Activated T-helper 1 cell treated with anti-CD3 and anti-CD28 coated beads, Interleukin-12 subunit alpha, Interleukin-12 subunit beta, Interleukin-2, Interleukin-4 antibody, amounts not matched to agents 30 ng/mL and 10 ng/mL and 1 ng/mL, durations not matched to agents 14 hours and 24 hours and 36 hours (primary cell): ENCODE data around the gene ANKRD17. TPM values are rescaled to one million over a fixed set of nuclear protein-coding genes. Genes with fewer than 3 reads are reported as not detected.

Source experiments
- DNase-seq: peaks from one replicate; pipeline ENCODE4 v3.0.0; 2021; ENCODE audit warnings: low spot score
- H3K27ac Mint-ChIP-seq: one replicate; pipeline ENCODE4 v1.8.0; 2021; ENCODE audit warnings: mild to moderate bottlenecking, mixed read lengths
- H3K27me3 Mint-ChIP-seq: one replicate; pipeline ENCODE4 v1.8.0; 2022; ENCODE audit warnings: mild to moderate bottlenecking, moderate library complexity, mixed read lengths; ENCODE audit not compliant: insufficient read depth
- H3K36me3 Mint-ChIP-seq: one replicate; pipeline ENCODE4 v1.8.0; 2021; ENCODE audit warnings: low read depth, mixed read lengths
- H3K4me1 Mint-ChIP-seq: one replicate; pipeline ENCODE4 v1.8.0; 2021; ENCODE audit warnings: low read depth, mixed read lengths
- H3K4me3 Mint-ChIP-seq: one replicate; pipeline ENCODE4 v1.8.0; 2021; ENCODE audit warnings: mild to moderate bottlenecking, moderate library complexity, mixed read lengths
- H3K9me3 Mint-ChIP-seq: one replicate; pipeline ENCODE4 v1.8.0; 2021; ENCODE audit warnings: mixed read lengths
- intact Hi-C: fragments of 100-400 bp; cut with micrococcal nuclease; formaldehyde crosslinking; loops from one replicate; pipeline ENCODE4 v1.15.1; 2024
- total RNA-seq: library from RNA; stranded (reverse); gene quantifications from 2 replicates; pipeline ENCODE4 v1.2.3, GENCODE V29; 2022

ANKRD17 gene
- total RNA-seq, 1 donor from 2014 or later = 68.6 TPM

GRCh38 chr4:73172161-73172560 lies 86.4 kb downstream of the ANKRD17 start:
- peaks cover 26% of the 10 kb centered on the region for H3K4me1 Mint-ChIP-seq

GRCh38 chr4:73170518-73171198 lies 87.9 kb downstream of the ANKRD17 start:
- intact Hi-C loops = no loop called here
- H3K4me3 Mint-ChIP-seq = no peak overlapping the region
- DNase-seq = no peak
- H3K27ac Mint-ChIP-seq = no peak overlapping the region
- H3K36me3 Mint-ChIP-seq = peaks cover 76% of the 10 kb centered on the region
- peaks cover 25% of the 10 kb centered on the region for H3K4me1 Mint-ChIP-seq
- H3K27me3 Mint-ChIP-seq = no peaks in the 10 kb centered on the region
- peaks cover 37% of the 10 kb centered on the region for H3K9me3 Mint-ChIP-seq

More at GRCh38 chr4:73172161-73172560, 86.4 kb downstream of the ANKRD17 start:
- Mint-ChIP-seq H3K9me3 (peaks cover 31% of the 10 kb centered on the region), H3K4me3 (no peak overlapping the region), H3K27ac (no peak overlapping the region), H3K27me3 (no peaks in the 10 kb centered on the region), H3K36me3 (peaks cover 76% of the 10 kb centered on the region)
- no peak for DNase-seq
- intact Hi-C loops = no loop called here

DNA sequence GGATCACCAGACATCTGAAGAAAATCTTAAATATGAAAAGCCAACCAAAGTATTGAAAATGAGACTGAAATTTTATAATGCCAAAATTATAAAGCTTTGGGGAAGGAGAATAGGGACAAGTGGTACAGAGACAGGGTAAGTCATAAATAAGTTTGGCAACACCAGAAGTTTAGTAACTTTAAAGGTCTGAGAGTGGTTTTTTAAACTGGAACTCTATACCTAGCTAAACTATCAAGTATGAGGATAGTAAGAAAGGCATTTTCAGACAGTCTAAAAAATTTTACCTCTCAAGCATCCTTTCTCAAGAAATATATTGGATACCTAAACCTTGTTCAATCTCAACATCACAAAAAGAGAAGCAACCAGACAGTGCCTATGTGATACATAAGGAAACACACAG lies 92.4 kb downstream of the ANKRD17 start:
- H3K4me3 Mint-ChIP-seq = no peak overlapping the region
- H3K27me3 Mint-ChIP-seq = no peaks in the 10 kb centered on the region
- peaks cover 11% of the 10 kb centered on the region for H3K4me1 Mint-ChIP-seq
- intact Hi-C loops = no loop called here
- no peak for DNase-seq
- H3K9me3 Mint-ChIP-seq = peaks cover 18% of the 10 kb centered on the region
- no peak overlapping the region for H3K27ac Mint-ChIP-seq
- peaks cover 65% of the 10 kb centered on the region for H3K36me3 Mint-ChIP-seq

- Mint-ChIP-seq H3K36me3 (peaks cover 45% of the 10 kb centered on the region), H3K9me3 (peaks cover 13% of the 10 kb centered on the region), H3K4me1 (peaks cover 6% of the 10 kb centered on the region), H3K27ac (no peak overlapping the region), H3K27me3 (no peaks in the 10 kb centered on the region), H3K4me3 (no peak overlapping the region)
- DNase-seq = no peak
- intact Hi-C loops = no loop called here
These were observed 96.9 kb downstream of the ANKRD17 start for GRCh38 chr4:73161527-73162185.

GRCh38 chr4:73156394-73156793 lies 102.2 kb downstream of the ANKRD17 start:
- no peak overlapping the region for H3K27ac Mint-ChIP-seq
- H3K36me3 Mint-ChIP-seq = peaks cover 32% of the 10 kb centered on the region
- intact Hi-C loops = no loop called here
- no peaks in the 10 kb centered on the region for H3K9me3 Mint-ChIP-seq
- H3K4me1 Mint-ChIP-seq = peaks cover 4% of the 10 kb centered on the region
- no peak for DNase-seq
- H3K4me3 Mint-ChIP-seq = no peak overlapping the region
- H3K27me3 Mint-ChIP-seq = no peaks in the 10 kb centered on the region

GRCh38 chr4:73152893-73153292 lies 105.7 kb downstream of the ANKRD17 start:
- peaks cover 39% of the 10 kb centered on the region for H3K36me3 Mint-ChIP-seq
- no peak overlapping the region for H3K4me3 Mint-ChIP-seq
- intact Hi-C loops = no loop called here
- H3K4me1 Mint-ChIP-seq = peaks cover 9% of the 10 kb centered on the region
- no peaks in the 10 kb centered on the region for H3K27me3 Mint-ChIP-seq
- H3K27ac Mint-ChIP-seq = no peak overlapping the region
- no peaks in the 10 kb centered on the region for H3K9me3 Mint-ChIP-seq
- DNase-seq = no peak

GRCh38 chr4:73142995-73143547 lies 115.5 kb downstream of the ANKRD17 start:
- peaks cover 47% of the 10 kb centered on the region for H3K36me3 Mint-ChIP-seq
- DNase-seq = no peak
- H3K27ac Mint-ChIP-seq = no peak overlapping the region
- H3K27me3 Mint-ChIP-seq = no peaks in the 10 kb centered on the region
- no peaks in the 10 kb centered on the region for H3K9me3 Mint-ChIP-seq
- H3K4me3 Mint-ChIP-seq = no peak overlapping the region
- H3K4me1 Mint-ChIP-seq = peaks cover 14% of the 10 kb centered on the region
- intact Hi-C loops = loop anchor here (2.0 to 5.0 kb wide), 2 partner anchors 41 to 114 kb away; no protein-coding TSS in a partner anchor

DNA sequence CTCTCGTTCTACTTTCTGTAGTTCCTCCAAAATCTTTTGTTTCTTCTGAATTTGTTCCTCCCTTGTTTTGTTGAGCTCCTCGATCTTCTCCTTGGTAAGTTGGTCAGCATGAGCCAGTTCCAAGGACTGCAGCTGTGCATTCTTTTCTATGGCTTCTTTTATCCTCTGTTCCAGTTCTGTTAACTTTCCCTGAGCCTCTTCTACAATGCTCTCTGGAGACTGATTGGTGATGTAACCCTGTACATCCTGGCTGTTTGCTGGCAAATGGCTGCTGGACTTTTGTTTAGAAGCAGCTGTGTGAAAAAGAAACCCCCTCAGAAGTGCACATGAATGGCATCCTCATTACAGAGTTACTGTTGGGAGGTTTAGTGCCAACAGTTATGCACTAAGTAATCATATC lies 118.6 kb downstream of the ANKRD17 start:
- H3K27me3 Mint-ChIP-seq = no peaks in the 10 kb centered on the region
- H3K36me3 Mint-ChIP-seq = peaks cover 42% of the 10 kb centered on the region
- peaks cover 14% of the 10 kb centered on the region for H3K4me1 Mint-ChIP-seq
- DNase-seq = no peak
- no peak overlapping the region for H3K4me3 Mint-ChIP-seq
- intact Hi-C loops = loop anchor here (5.0 kb wide), 1 partner anchor 38 kb away; no protein-coding TSS in a partner anchor
- no peaks in the 10 kb centered on the region for H3K9me3 Mint-ChIP-seq
- H3K27ac Mint-ChIP-seq = peak overlapping the region; percentile 32

- intact Hi-C loops = no loop called here
- Mint-ChIP-seq H3K4me1 (peaks cover 14% of the 10 kb centered on the region), H3K4me3 (no peak overlapping the region), H3K27me3 (no peaks in the 10 kb centered on the region), H3K27ac (peak overlapping the region; percentile 29), H3K36me3 (peaks cover 42% of the 10 kb centered on the region), H3K9me3 (no peaks in the 10 kb centered on the region)
- DNase-seq = no peak
These were observed 119.4 kb downstream of the ANKRD17 start for GRCh38 chr4:73139245-73139644.

- no peaks in the 10 kb centered on the region for H3K9me3 Mint-ChIP-seq
- no peak overlapping the region for H3K27ac Mint-ChIP-seq
- peaks cover 32% of the 10 kb centered on the region for H3K36me3 Mint-ChIP-seq
- H3K4me3 Mint-ChIP-seq = no peak overlapping the region
- no peaks in the 10 kb centered on the region for H3K27me3 Mint-ChIP-seq
- DNase-seq = no peak
- peaks cover 14% of the 10 kb centered on the region for H3K4me1 Mint-ChIP-seq
- intact Hi-C loops = no loop called here
These were observed 121.5 kb downstream of the ANKRD17 start for GRCh38 chr4:73137121-73137520.

DNA sequence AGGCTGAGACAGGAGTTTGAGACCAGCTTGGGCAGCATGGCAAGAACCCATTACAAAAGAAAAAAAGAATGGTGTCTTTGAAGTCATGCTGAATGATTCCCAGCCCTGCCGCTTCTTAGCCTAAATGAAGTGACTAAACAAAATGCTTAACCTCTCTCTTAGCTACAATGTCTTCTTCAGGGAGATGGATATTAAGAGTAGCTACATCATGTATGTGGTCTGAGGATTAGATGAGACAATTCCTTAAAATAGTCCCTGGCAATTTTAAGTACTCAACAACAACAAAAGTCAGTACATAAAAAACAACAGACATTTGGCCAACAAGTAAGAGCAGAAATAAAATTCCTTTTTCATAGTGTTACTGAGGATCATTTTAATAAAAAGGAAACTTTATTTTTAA lies 124.8 kb downstream of the ANKRD17 start:
- no peaks in the 10 kb centered on the region for H3K9me3 Mint-ChIP-seq
- peaks cover 18% of the 10 kb centered on the region for H3K36me3 Mint-ChIP-seq
- H3K27ac Mint-ChIP-seq = no peak overlapping the region
- H3K27me3 Mint-ChIP-seq = no peaks in the 10 kb centered on the region
- intact Hi-C loops = no loop called here
- no peak overlapping the region for H3K4me3 Mint-ChIP-seq
- peaks cover 5% of the 10 kb centered on the region for H3K4me1 Mint-ChIP-seq
- DNase-seq = no peak

GRCh38 chr4:73131281-73131680 lies 127.3 kb downstream of the ANKRD17 start:
- Mint-ChIP-seq H3K9me3 (no peaks in the 10 kb centered on the region), H3K27me3 (no peaks in the 10 kb centered on the region), H3K36me3 (peaks cover 19% of the 10 kb centered on the region), H3K4me1 (no peaks in the 10 kb centered on the region), H3K27ac (no peak overlapping the region), H3K4me3 (no peak overlapping the region)
- no peak for DNase-seq
- intact Hi-C loops = no loop called here

DNA sequence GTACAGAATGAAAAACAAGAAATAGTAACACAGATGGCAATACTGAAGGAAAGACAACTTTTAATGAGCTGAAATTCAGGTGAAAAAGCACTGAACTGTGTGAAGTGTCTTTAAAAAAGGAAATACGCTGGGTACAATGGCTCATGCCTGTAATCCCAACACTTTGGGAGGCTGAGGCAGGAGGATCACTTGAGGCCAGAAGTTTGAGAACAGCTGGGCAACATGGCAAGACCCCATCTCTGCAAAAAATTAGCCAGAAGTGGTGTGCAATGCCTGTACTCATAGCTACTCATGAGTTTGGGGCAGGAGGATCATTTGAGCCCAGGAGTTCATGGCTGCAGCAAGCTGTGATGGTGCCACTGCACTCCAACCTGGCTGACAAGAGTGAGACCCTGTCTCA lies 129.3 kb downstream of the ANKRD17 start:
- Mint-ChIP-seq H3K36me3 (peaks cover 25% of the 10 kb centered on the region), H3K4me3 (no peak overlapping the region), H3K9me3 (no peaks in the 10 kb centered on the region), H3K27me3 (no peaks in the 10 kb centered on the region), H3K4me1 (no peaks in the 10 kb centered on the region), H3K27ac (no peak overlapping the region)
- intact Hi-C loops = no loop called here
- no peak for DNase-seq
